ENCODE measurements around the gene CPEB4.

Gene CPEB4

GRCh38 chr5:173916233-173916632 lies 28.1 kb downstream of the CPEB4 start:
- DNase-seq = peak; percentile 44 to 59 (median 57)

- peak; percentile 82 to 89 (median 88) for DNase-seq
Observed at GRCh38 chr5:173917788-173918786, 29.9 kb downstream of the CPEB4 start.

- peak in 2 of 3 donors; percentile 48 for DNase-seq
Observed at GRCh38 chr5:173919443-173919842, 31.3 kb downstream of the CPEB4 start.

GRCh38 chr5:173920024-173920753 lies 32.0 kb downstream of the CPEB4 start:
- DNase-seq = peak; percentile 38 to 70 (median 67)

- DNase-seq = peak; percentile 24 to 66 (median 64)
Observed at GRCh38 chr5:173920866-173921555, 32.9 kb downstream of the CPEB4 start.

- peak in 1 of 3 donors; percentile 33 for DNase-seq
Observed at GRCh38 chr5:173922527-173922926, 34.4 kb downstream of the CPEB4 start.

- DNase-seq = no peak
Observed at GRCh38 chr5:173923218-173924095, 35.3 kb downstream of the CPEB4 start.

GRCh38 chr5:173924899-173925298 lies 36.8 kb downstream of the CPEB4 start:
- DNase-seq = no peak

GRCh38 chr5:173925449-173926071 lies 37.4 kb downstream of the CPEB4 start:
- DNase-seq = peak; percentile 43 to 59 (median 52)

- DNase-seq = peak; percentile 47 to 52 (median 49)
Observed at GRCh38 chr5:173926359-173926758, 38.2 kb downstream of the CPEB4 start.

- peak; percentile 24 to 70 (median 64) for DNase-seq
Observed at GRCh38 chr5:173928871-173929574, 40.9 kb downstream of the CPEB4 start.

- DNase-seq = no peak
Observed at GRCh38 chr5:173932695-173933139, 44.6 kb downstream of the CPEB4 start.

GRCh38 chr5:173933901-173934300 lies 45.8 kb downstream of the CPEB4 start:
- no peak for DNase-seq

GRCh38 chr5:173935396-173935795 lies 47.2 kb downstream of the CPEB4 start:
- no peak for DNase-seq

GRCh38 chr5:173940269-173940668 lies 52.1 kb downstream of the CPEB4 start:
- peak; percentile 30 to 80 (median 77) for DNase-seq

- no peak for DNase-seq
Observed at GRCh38 chr5:173941102-173941501, 53.0 kb downstream of the CPEB4 start.

GRCh38 chr5:173941758-173942401 lies 53.7 kb downstream of the CPEB4 start:
- DNase-seq = no peak

- no peak for DNase-seq
Observed at GRCh38 chr5:173944511-173944910, 56.4 kb downstream of the CPEB4 start.

- DNase-seq = no peak
Observed at GRCh38 chr5:173945160-173945559, 57.0 kb downstream of the CPEB4 start.

- DNase-seq = no peak
Observed at GRCh38 chr5:173946323-173946722, 58.2 kb downstream of the CPEB4 start.

All from suppressor macrophage treated with lipopolysaccharide for 1 hour (primary cell).